H1 (cell line): ENCODE data around the gene RMND1. TPM values are rescaled to one million over a fixed set of nuclear protein-coding genes. Genes with fewer than 3 reads are reported as not detected.

ENCODE experiments used
- CTCF ChIA-PET: fragments of 300-600 bp; sonication (Branson Sonifier 250); formaldehyde crosslinking; loops from one replicate; lab custom pipeline; 2021; ENCODE audit not compliant: partially characterized antibody; lab: Charles Lee
- POLR2A ChIA-PET: fragments of 300-600 bp; sonication (Branson Sonifier 250); formaldehyde crosslinking; loops from one replicate; lab custom pipeline; 2021; ENCODE audit warnings: inconsistent platforms; ENCODE audit not compliant: partially characterized antibody; lab: Charles Lee
- DNase-seq, 2 experiments: peaks; one replicate each; pipeline versions ENCODE4 v3.0.0 to v3.0.0-alpha.2; 2010 to 2022; ENCODE audit warnings: low spot score in 2 of 2, low read depth in 1 of 2, mixed read lengths in 1 of 2
- FAIRE-seq: peaks from 2 replicates; lab custom pipeline; 2011; peaks lifted over from hg19 to GRCh38; lab: Jason Lieb, UNC
- H2AFZ ChIP-seq: 2 replicates; pipeline ENCODE4 v1.8.1; 2012; ENCODE audit warnings: low read length, inconsistent platforms
- H2AK5ac ChIP-seq: 2 replicates; pipeline ENCODE4 v1.6.1; 2013; ENCODE audit warnings: low read depth, low read length
- H2BK120ac ChIP-seq: replicated peaks from 2 replicates; pipeline ENCODE3; 2013; ENCODE audit warnings: low read depth, low read length, inconsistent platforms
- H2BK12ac ChIP-seq: 2 replicates; pipeline ENCODE4 v1.6.1; 2013; ENCODE audit warnings: low read depth, low read length
- H2BK15ac ChIP-seq: 2 replicates; pipeline ENCODE4 v1.6.1; 2013; ENCODE audit warnings: low read length
- H2BK20ac ChIP-seq: 2 replicates; pipeline ENCODE4 v1.6.1; 2013; ENCODE audit warnings: low read length
- H2BK5ac ChIP-seq: 2 replicates; pipeline ENCODE4 v1.6.1; 2013; ENCODE audit warnings: low read depth, low read length
- H3K14ac ChIP-seq: 2 replicates; pipeline ENCODE4 v1.6.1; 2013; ENCODE audit warnings: inconsistent platforms; ENCODE audit not compliant: insufficient read length
- H3K18ac ChIP-seq: 2 replicates; pipeline ENCODE4 v1.6.1; 2013; ENCODE audit warnings: low read length; ENCODE audit errors: extremely low read depth
- H3K23ac ChIP-seq: 2 replicates; pipeline ENCODE4 v1.6.1; 2013; ENCODE audit warnings: inconsistent platforms; ENCODE audit not compliant: insufficient read length
- H3K23me2 ChIP-seq: 2 replicates; pipeline ENCODE4 v1.6.1; 2013; ENCODE audit warnings: low read depth, low read length
- H3K27ac ChIP-seq: 2 replicates; pipeline ENCODE4 v1.6.1; 2011; ENCODE audit warnings: low read depth, low read length, inconsistent platforms
- H3K27me3 ChIP-seq, 4 experiments: replicated peaks in 1 of 4; 1 replicate in 1 of 4; 2 replicates in 3 of 4; pipeline versions ENCODE4 v1.6.1 to v1.8.1; 2011 to 2013; ENCODE audit warnings: low read length in 3 of 4, mild to moderate bottlenecking in 3 of 4, inconsistent platforms in 2 of 4, mixed read lengths in 2 of 4, moderate library complexity in 1 of 4; ENCODE audit not compliant: control insufficient read depth in 3 of 4, insufficient read depth in 3 of 4; ENCODE audit errors: extremely low read depth in 1 of 4
- H3K36me3 ChIP-seq, 4 experiments: 2 replicates each; pipeline versions ENCODE4 v1.6.1 to v1.8.1; 2011 to 2013; ENCODE audit warnings: mild to moderate bottlenecking in 4 of 4, low read length in 3 of 4, moderate library complexity in 2 of 4, control low read depth in 1 of 4, inconsistent platforms in 1 of 4; ENCODE audit not compliant: insufficient read depth in 4 of 4, control insufficient read depth in 2 of 4
- H3K4ac ChIP-seq: replicated peaks from 2 replicates; pipeline ENCODE3; 2013; ENCODE audit warnings: low read length, low read depth, mixed read lengths, inconsistent platforms; ENCODE audit not compliant: insufficient read length
- H3K4me1 ChIP-seq, 4 experiments: replicated peaks in 1 of 4; 1 replicate in 1 of 4; 2 replicates in 3 of 4; pipeline versions ENCODE4 v1.6.1 to v1.8.1; 2011 to 2013; ENCODE audit warnings: low read length in 3 of 4, inconsistent platforms in 2 of 4, mixed read lengths in 1 of 4; ENCODE audit not compliant: insufficient read depth in 4 of 4, control insufficient read depth in 3 of 4
- H3K4me2 ChIP-seq, 2 experiments: 2 replicates each; pipeline versions ENCODE4 v1.6.1 to v1.8.1; 2011 to 2013; ENCODE audit warnings: low read depth in 2 of 2, low read length in 2 of 2, control low read depth in 1 of 2, inconsistent platforms in 1 of 2, mild to moderate bottlenecking in 1 of 2; ENCODE audit not compliant: insufficient read depth in 1 of 2
- H3K4me3 ChIP-seq, 4 experiments: fragments of 200-600, 300-600 bp in 1 of 4; sonication (generic), shearing (Covaris generic), sonication (Bioruptor Twin) in 1 of 4; 2 replicates each; pipeline versions ENCODE4 v1.5.1 to v1.8.1; 2011 to 2016; ENCODE audit warnings: low read length in 4 of 4, low read depth in 3 of 4, control low read depth in 2 of 4, inconsistent platforms in 2 of 4, mild to moderate bottlenecking in 2 of 4, mixed read lengths in 1 of 4, moderate library complexity in 1 of 4; ENCODE audit not compliant: insufficient read depth in 2 of 4; ENCODE audit errors: extremely low read depth in 1 of 4
- H3K56ac ChIP-seq: replicated peaks from 2 replicates; pipeline ENCODE3; 2013; ENCODE audit warnings: low read depth, mild to moderate bottlenecking, mixed read lengths, low read length, inconsistent platforms; ENCODE audit not compliant: insufficient read length
- H3K79me1 ChIP-seq: 2 replicates; pipeline ENCODE4 v1.6.1; 2013; ENCODE audit warnings: low read depth, low read length, control low read depth
- H3K79me2 ChIP-seq, 2 experiments: 2 replicates each; pipeline versions ENCODE4 v1.6.1 to v1.8.1; 2012 to 2013; ENCODE audit warnings: low read length in 2 of 2, mild to moderate bottlenecking in 2 of 2, inconsistent platforms in 1 of 2; ENCODE audit not compliant: insufficient read depth in 2 of 2, control insufficient read depth in 1 of 2
- H3K9ac ChIP-seq, 4 experiments: replicated peaks in 1 of 4; 1 replicate in 1 of 4; 2 replicates in 3 of 4; pipeline versions ENCODE4 v1.6.1 to v1.8.1; 2011 to 2013; ENCODE audit warnings: low read depth in 3 of 4, low read length in 3 of 4, control low read depth in 2 of 4, mild to moderate bottlenecking in 2 of 4, moderate library complexity in 2 of 4, inconsistent platforms in 1 of 4; ENCODE audit errors: extremely low read depth in 1 of 4
- H3K9me3 ChIP-seq, 2 experiments: 2 replicates each; pipeline versions ENCODE4 v1.6.1 to v1.8.1; 2012 to 2013; ENCODE audit warnings: mild to moderate bottlenecking in 2 of 2, moderate library complexity in 2 of 2, control low read depth in 1 of 2, inconsistent platforms in 1 of 2, low read depth in 1 of 2, low read length in 1 of 2, mixed read lengths in 1 of 2; ENCODE audit not compliant: insufficient read depth in 2 of 2
- H4K20me1 ChIP-seq, 2 experiments: replicated peaks in 1 of 2; 2 replicates each; pipeline versions ENCODE3 to v1.8.1; 2011 to 2013; ENCODE audit warnings: inconsistent platforms in 2 of 2, low read length in 2 of 2, mild to moderate bottlenecking in 1 of 2; ENCODE audit not compliant: insufficient read depth in 2 of 2, control insufficient read depth in 1 of 2
- H4K5ac ChIP-seq: 2 replicates; pipeline ENCODE4 v1.6.1; 2013; ENCODE audit warnings: low read length, low read depth, mixed read lengths, inconsistent platforms; ENCODE audit not compliant: insufficient read length
- H4K8ac ChIP-seq: 2 replicates; pipeline ENCODE4 v1.8.0; 2013; ENCODE audit warnings: mild to moderate bottlenecking, moderate library complexity, low read length, inconsistent platforms; ENCODE audit not compliant: insufficient read depth; ENCODE audit errors: extremely low read depth
- H4K91ac ChIP-seq: replicated peaks from 2 replicates; pipeline ENCODE3; 2013; ENCODE audit warnings: low read length, mixed read lengths, inconsistent platforms; ENCODE audit not compliant: insufficient read length
- CBX5 ChIP-seq: fragments of 300-800, 300-1000 bp; sonication (generic); IDR thresholded peaks from 2 replicates; pipeline ENCODE4 v1.7.1; 2016; ENCODE audit warnings: antibody characterized with exemption, low read length, low read depth
- CTBP2 ChIP-seq: IDR thresholded peaks from 2 replicates; pipeline ENCODE4 v1.7.0; 2011; ENCODE audit warnings: borderline replicate concordance, mild to moderate bottlenecking, moderate library complexity, mixed read lengths, low read length; ENCODE audit not compliant: insufficient read depth, insufficient read length
- GTF2F1 ChIP-seq: IDR thresholded peaks from 2 replicates; pipeline ENCODE4 v1.6.1; 2012; ENCODE audit warnings: low read depth, low read length, improper control_type of control experiment, borderline replicate concordance
- POU5F1 ChIP-seq: IDR thresholded peaks from 2 replicates; pipeline ENCODE4 v1.6.1; 2011; ENCODE audit warnings: low read depth, mild to moderate bottlenecking, low read length, moderate library complexity
- SIN3A ChIP-seq, 2 experiments: IDR thresholded peaks in 1 of 2; conservative IDR thresholded peaks in 1 of 2; 2 replicates each; pipeline ENCODE4 v1.6.1; 2011 to 2012; ENCODE audit warnings: low read length in 2 of 2, improper control_type of control experiment in 1 of 2, low read depth in 1 of 2, mild to moderate bottlenecking in 1 of 2
- SP4 ChIP-seq: IDR thresholded peaks from 2 replicates; pipeline ENCODE4 v1.6.1; 2012; ENCODE audit warnings: low read length, inconsistent platforms
- WGBS, 2 experiments: shearing (Covaris generic) in 1 of 2; methylation state at CpG; one replicate each; pipeline versions ENCODE4 v1.1.6 to v1.1.7; 2013 to 2015; ENCODE audit warnings: low lambda C conversion rate in 2 of 2, mixed read lengths in 2 of 2, inconsistent platforms in 1 of 2, low coverage in 1 of 2, missing lambda C conversion rate in 1 of 2; ENCODE audit not compliant: insufficient replicate concordance in 2 of 2, insufficient coverage in 1 of 2, insufficient read length in 1 of 2; ENCODE audit errors: extremely low coverage in 1 of 2, missing lambda C conversion rate in 1 of 2; 5-methylcytosine and 5-hydroxymethylcytosine counted together
- polyA plus RNA-seq, 7 experiments: library from polyadenylated mRNA; depleted of rRNA in 3 of 7; stranded (reverse) in 5 of 7; unstranded in 2 of 7; fragments of >200 nt in 5 of 7; fragments of 200-250 nt in 2 of 7; gene quantifications; 1 replicate in 5 of 7; 2 replicates in 1 of 7; 4 replicates in 1 of 7; pipeline versions ENCODE4 v1.2.1 to v1.2.3, GENCODE V29; 2011 to 2013; ENCODE audit warnings: missing spikeins in 2 of 7, mixed read lengths in 2 of 7
- total RNA-seq: library from RNA; stranded (reverse); fragmentation: NEBNext Ultra II Directional; extraction: Animal tissue kit (Norgen Biotek cat#: 25700); gene quantifications from 2 replicates; pipeline ENCODE4 v1.2.1, GENCODE V29; 2021
- TF ChIP-seq, protein P1 (sequence below), 3 experiments: IDR thresholded peaks; 1 replicate in 2 of 3; 2 replicates in 1 of 3; pipeline versions ENCODE4 v1.5.1 to v1.6.1; 2011; ENCODE audit warnings: low read length in 3 of 3, mild to moderate bottlenecking in 3 of 3, inconsistent platforms in 2 of 3, low read depth in 1 of 3, moderate library complexity in 1 of 3; ENCODE audit not compliant: insufficient read depth in 1 of 3; ENCODE audit errors: control extremely low read depth in 1 of 3
- TF ChIP-seq, protein P2 (sequence below): IDR thresholded peaks from 2 replicates; pipeline ENCODE4 v1.6.1; 2012; ENCODE audit warnings: low read length, inconsistent platforms
- TF ChIP-seq, protein P3 (sequence below): IDR thresholded peaks from 2 replicates; pipeline ENCODE4 v1.6.1; 2012; ENCODE audit warnings: inconsistent platforms

Gene RMND1
- total and polyA plus RNA-seq, 2 of the 8 experiments (the other 6 are each of a cell fraction or from before 2014, with no cell fraction given), result 7.3 to 21.9 TPM

DNA sequence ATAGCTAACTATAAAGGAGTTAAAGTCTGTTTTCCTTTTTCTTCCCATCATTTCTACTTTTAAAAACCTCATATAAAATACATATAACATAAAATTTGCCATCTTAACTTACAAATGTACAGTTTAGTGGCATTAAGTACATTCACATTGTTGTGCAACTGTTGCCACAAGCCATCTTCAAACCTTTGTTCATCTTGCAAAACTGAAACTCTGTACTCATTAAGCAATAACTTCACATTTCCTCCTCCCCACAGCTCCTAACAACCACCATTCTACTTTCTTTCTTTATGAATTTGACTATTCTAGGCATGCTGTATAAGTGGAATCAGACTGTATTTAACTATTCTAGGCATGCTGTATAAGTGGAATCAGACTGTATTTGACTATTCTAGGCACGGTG, 46.4 kb upstream of the RMND1 start:
- Histone ChIP-seq H3K18ac (no peak overlapping the region), H2BK12ac (no peak overlapping the region), H3K27me3 (peaks cover 0 to 23% (median 15%) of the 10 kb centered on the region in 4 experiments; a peak in 5 of 7 replicates), H2BK15ac (no peak overlapping the region), H3K27ac (no peak overlapping the region), H4K20me1 (no peaks in the 10 kb centered on the region), H3K56ac (no peak overlapping the region), H4K8ac (no peak overlapping the region), H2AFZ (no peak overlapping the region), H2AK5ac (no peak overlapping the region), H3K4me2 (no peak overlapping the region), H3K23ac (no peak overlapping the region), H3K14ac (no peak overlapping the region), H2BK120ac (no peak overlapping the region), H4K5ac (no peak overlapping the region), H4K91ac (no peak overlapping the region), H3K23me2 (peaks cover 10% of the 10 kb centered on the region), H3K79me1 (no peaks in the 10 kb centered on the region), H3K9ac (no peak overlapping the region), H3K79me2 (no peaks in the 10 kb centered on the region), H3K4me1 (peaks cover 0 to 5% (median 4%) of the 10 kb centered on the region in 4 experiments; a peak in 5 of 7 replicates), H3K4me3 (no peak overlapping the region), H2BK20ac (no peak overlapping the region), H3K36me3 (no peaks in the 10 kb centered on the region), H3K4ac (no peak overlapping the region), H3K9me3 (no peaks in the 10 kb centered on the region), H2BK5ac (no peak overlapping the region)
- WGBS, 2 experiments, result 81% methylated on average over 1 of the region's 1 CpG; no CpG with 5 or more reads in 1 of the 2 experiments
- CTCF ChIA-PET, result no interaction called here
- POLR2A ChIA-PET, result no interaction called here
- FAIRE-seq (no peak), DNase-seq (no peak)
- TF ChIP-seq, protein P1, sequence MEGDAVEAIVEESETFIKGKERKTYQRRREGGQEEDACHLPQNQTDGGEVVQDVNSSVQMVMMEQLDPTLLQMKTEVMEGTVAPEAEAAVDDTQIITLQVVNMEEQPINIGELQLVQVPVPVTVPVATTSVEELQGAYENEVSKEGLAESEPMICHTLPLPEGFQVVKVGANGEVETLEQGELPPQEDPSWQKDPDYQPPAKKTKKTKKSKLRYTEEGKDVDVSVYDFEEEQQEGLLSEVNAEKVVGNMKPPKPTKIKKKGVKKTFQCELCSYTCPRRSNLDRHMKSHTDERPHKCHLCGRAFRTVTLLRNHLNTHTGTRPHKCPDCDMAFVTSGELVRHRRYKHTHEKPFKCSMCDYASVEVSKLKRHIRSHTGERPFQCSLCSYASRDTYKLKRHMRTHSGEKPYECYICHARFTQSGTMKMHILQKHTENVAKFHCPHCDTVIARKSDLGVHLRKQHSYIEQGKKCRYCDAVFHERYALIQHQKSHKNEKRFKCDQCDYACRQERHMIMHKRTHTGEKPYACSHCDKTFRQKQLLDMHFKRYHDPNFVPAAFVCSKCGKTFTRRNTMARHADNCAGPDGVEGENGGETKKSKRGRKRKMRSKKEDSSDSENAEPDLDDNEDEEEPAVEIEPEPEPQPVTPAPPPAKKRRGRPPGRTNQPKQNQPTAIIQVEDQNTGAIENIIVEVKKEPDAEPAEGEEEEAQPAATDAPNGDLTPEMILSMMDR (IDR thresholded peaks at IDR 0.05; ENCODE audit: control extremely low read depth in 1 of 3, insufficient read depth in 1 of 3, low read depth in 1 of 3, low read length in 3 of 3), result no peak
- TF ChIP-seq, protein P2, sequence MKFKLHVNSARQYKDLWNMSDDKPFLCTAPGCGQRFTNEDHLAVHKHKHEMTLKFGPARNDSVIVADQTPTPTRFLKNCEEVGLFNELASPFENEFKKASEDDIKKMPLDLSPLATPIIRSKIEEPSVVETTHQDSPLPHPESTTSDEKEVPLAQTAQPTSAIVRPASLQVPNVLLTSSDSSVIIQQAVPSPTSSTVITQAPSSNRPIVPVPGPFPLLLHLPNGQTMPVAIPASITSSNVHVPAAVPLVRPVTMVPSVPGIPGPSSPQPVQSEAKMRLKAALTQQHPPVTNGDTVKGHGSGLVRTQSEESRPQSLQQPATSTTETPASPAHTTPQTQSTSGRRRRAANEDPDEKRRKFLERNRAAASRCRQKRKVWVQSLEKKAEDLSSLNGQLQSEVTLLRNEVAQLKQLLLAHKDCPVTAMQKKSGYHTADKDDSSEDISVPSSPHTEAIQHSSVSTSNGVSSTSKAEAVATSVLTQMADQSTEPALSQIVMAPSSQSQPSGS, result no peak
- TF ChIP-seq POU5F1, result no peak
- TF ChIP-seq, protein P3, sequence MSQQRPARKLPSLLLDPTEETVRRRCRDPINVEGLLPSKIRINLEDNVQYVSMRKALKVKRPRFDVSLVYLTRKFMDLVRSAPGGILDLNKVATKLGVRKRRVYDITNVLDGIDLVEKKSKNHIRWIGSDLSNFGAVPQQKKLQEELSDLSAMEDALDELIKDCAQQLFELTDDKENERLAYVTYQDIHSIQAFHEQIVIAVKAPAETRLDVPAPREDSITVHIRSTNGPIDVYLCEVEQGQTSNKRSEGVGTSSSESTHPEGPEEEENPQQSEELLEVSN, result no peak
- TF ChIP-seq CBX5, result no peak
- no peak for TF ChIP-seq SIN3A (conservative IDR thresholded peaks at IDR 0.05 in 1 of 2, IDR thresholded peaks at IDR 0.05 in 1 of 2; ENCODE audit: low read depth in 1 of 2, low read length in 2 of 2)
- TF ChIP-seq SP4, result no peak
- TF ChIP-seq CTBP2, result no peak
- no peak for TF ChIP-seq GTF2F1
